GM19035 (cell line): ENCODE results near the gene PCDH12.

Source experiments
- ATAC-seq: cut with Tn5 transposase; IDR thresholded peaks from one replicate; pipeline ENCODE4 v1.9.1; 2021; ENCODE audit not compliant: unreplicated experiment

PCDH12 gene

DNA sequence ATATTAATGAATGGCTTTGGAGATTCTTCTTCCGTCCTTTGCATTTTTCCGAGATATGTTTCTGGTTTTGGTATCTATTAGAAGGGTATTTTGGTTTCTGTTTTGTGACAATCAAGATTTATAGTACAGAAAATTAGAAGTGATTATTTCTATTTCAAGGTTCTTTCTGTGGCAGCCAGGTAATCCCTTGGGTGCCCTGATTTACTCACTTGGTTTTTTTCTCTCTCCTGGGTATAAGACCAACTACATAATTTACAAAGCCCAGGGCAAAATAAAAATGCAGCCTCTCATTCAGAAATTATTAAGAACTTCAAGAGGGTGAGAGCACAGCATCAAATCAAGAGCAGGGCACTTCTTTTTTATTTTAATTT, 8.9 kb upstream of the PCDH12 start:
- ATAC-seq: no peak

DNA sequence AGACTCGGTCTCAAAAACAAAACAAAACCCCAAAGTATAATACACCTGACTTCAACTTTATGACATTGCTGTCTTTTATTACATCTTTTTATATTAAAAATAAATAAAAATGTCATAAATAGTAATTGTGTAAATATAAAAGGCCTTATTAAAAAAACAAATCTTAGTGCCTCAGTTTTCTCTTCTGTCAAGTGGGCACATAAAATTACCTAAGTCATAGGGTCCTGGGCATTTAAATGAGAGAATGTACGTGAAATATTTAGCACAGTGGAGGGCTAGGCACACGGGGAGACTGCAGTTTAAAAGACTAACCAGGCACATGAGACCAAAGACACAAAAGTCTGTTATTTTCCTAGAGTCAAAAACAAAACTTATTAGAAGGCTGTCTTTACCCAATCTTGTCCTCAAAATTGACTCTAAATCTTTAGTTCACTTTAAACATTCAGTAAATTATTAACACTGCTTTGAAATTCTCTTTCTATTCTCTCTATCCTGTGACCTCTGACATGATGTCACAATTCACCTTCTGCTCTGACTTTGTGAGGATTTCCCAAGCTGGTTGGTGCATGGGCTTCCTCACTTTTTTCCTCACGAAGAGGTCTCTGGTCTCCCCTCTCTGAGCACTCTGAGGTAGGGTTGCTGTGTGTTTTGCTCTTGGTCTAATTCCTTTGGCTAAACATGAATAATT, 8.4 kb upstream of the PCDH12 start:
- ATAC-seq: no peak

DNA sequence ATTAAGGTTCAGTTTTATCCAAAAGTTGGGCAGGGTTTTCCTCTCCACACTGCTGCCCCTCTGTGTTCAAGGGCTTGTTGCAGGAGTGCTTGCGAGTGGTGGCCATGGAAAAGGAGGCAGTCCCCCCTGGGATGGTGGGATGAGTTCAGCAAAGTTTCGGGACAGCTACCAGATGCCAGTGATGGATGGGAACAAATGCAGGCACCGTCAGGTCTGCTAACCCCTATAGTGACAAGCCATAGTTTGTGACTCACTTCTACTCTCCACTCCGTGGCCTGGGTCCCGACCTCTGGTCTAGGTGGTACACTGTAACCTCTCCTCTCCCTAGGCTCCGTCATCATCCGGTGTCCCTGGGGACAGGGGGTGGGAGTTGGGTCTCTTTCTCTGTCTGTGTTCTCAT, 7.1 kb upstream of the PCDH12 start:
- ATAC-seq: no peak

DNA sequence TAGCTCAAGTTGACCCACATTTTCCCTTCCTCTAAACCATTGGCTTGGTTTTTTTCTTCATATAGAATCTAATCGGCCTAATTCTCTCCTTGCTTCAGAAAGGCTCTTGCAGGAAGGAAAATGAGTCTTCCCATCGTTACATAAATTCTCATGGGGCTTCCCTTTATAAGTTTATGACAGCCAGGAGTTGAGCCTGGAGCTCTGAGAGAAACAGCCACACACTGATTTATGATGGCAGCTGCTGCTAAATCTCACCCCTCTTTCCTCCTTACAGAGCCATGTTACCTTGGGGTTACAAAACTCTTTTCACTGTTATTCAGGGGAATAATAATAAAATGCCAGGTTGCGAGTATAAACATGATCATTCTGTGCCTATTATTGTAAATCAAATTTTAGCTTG, 5.7 kb upstream of the PCDH12 start:
- ATAC-seq: no peak

DNA sequence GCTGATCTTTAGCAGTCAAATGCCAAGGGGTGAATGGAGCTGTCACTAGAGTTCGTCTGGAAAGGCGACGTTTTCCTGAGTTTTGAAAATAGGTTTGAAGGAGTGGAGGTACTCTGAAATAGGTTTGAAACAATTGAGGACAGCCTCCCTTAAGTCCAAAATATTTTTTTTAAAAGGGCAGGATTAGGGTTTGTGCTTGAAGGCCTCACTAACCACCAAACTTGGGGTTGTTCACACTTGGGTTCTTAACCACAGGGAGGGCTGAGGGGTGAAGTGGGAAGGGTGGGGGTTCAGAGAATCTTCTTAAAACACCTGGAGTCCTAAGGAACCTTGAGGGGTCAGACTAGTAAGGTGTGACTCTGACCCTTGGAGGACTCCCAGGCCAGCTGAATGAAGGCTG, 3.5 kb upstream of the PCDH12 start:
- no peak for ATAC-seq

DNA sequence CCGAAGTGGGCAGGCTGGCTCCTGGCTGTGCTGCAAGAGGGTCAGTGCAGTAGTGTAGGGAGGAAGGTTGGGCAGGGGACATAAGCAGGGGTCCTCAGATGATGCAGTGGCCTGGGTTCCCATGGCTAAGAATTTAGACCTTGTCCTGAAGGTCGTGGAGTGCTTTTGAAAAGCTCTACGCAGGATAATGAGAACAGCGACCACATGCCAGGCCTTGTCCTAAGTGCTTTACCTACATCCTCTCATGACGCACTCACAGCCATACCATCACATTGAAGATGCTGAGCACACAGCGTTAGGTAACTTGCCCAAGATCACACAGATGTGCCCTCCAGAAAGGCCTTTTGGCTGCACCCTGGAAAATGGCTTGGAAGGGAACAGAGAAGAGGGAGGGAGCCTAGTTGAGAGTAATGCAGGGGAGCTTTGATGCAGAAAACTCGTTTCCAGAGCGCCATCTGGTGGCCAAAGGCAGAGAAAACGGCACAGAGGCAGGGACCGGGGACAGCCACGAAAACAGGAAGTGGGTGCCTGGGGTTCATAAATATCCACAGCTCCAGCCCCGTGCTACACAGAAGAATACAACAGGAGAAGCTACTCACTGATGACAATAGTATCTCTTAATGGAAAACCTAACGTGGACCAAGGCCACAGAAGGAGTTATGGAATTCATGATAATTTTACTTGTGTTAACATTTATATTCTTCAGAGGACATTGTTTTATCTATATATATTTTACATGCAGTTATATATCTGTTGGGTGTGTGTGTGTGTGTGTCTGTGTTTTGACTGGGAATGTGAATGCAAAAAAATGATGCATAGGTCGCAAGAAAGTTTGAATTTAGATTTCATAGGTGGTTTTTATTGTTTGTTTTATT, 2.7 kb upstream of the PCDH12 start:
- peak; percentile 98 for ATAC-seq

- ATAC-seq: no peak
Measured at GRCh38 chr5:141960018-141960417, 2.0 kb upstream of the PCDH12 start.

DNA sequence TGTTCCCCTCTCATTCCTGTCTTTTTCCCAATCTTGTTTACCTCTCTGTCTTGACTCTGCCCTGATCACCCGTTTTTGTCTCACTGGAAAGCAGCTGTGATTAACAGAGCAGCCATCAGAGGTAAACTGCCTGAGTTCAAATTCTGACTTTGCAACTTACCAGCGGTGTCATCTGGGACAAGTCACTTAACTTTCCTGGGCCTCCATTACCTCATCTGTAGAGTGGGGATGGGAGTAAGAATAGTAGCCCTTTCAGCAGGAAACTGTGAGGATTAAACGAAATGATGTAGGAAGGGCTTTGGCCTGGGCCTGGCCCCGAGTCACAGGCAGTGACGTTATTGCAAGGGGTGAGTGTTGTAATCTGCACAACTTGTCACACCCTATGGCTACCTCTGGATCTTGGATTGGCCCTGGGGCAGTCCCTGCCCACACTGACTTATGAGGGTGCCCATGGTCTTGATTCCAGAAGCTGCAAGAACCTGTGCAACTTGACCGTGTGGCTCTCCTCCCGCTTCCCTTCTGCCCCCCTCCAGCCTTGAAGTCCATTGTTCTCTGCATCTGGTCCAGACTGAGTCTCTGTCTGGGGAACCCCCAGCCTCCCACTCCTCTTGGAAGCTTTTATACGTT, 657 bp upstream of the PCDH12 start:
- no peak for ATAC-seq

DNA sequence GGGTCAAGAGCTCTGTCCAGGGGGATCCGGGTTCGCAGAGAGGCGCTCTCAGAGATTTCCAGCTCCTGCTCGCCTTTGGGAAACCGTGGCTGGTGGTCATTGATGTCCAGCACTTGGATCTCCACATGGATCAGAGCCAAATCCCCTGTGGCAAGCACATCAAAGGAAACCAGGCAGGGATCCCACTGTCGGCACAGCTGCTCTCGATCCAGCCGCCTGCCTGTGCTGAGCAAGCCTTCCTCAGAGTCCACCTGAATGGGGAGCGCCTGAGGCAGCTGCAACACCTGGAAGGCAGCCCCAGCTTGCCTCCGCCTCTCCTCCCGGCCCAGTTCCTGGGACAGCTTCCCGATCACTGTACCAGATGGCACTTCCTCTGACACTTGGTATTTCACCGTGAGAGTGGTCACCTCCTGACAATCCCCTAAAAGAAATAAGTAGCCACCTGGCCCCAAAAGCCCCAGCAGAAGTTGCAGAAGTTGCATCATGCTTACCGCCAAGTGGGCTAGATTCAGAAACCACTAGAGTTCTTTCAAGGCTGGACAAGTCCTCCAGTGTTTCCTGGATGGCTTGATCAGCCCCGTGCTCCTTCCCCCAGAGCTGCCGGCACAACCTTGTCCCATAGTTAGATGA, 520 bp downstream of the PCDH12 start:
- no peak for ATAC-seq

DNA sequence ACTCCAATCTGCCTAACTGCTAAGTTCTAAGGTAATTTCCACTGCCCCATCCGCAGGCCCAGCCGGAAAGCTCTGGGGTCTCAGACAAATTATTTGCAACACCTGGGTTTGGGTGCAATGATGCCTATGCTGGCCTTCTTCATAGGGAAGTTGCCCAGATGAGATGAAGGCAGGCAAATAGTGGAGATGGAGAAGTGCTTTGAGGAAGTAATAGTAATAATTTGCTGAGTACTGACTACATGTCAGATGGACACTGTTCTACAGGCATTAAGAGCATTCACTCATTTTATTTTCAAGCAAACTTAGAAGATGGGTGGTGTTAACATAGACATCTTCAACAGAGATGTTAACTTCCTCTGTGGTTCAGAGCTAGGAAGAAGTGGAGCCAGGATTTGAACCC, 3.8 kb downstream of the PCDH12 start:
- no peak for ATAC-seq

GRCh38 chr5:141952020-141952419, 6.0 kb downstream of the PCDH12 start:
- ATAC-seq: no peak

DNA sequence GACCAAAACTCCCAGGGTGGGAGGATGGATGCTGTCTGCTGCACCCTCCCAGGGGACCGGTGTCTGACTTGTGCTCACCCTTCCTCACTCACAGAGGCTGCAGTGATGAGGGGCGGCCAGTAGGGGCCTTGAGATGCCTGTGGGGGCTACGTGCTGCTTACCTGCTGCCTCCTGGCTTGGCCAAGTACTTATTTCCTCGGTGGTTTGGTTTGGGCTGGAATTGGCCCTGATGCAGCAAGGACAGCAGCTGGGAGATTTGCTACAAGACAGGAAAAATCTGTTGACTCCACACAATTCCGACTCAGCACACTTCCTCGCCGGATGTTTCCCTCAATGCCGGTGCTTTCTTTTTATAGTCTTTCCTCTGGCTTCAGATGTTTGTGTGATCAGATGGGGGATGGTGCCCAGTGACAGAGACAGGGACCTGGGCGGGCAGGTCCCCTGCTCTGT, 6.6 kb downstream of the PCDH12 start:
- peak; percentile 65 for ATAC-seq

GRCh38 chr5:141950207-141951005, 7.6 kb downstream of the PCDH12 start:
- no peak for ATAC-seq

GRCh38 chr5:141949511-141949910, 8.5 kb downstream of the PCDH12 start:
- ATAC-seq: no peak

- no peak for ATAC-seq
Measured at GRCh38 chr5:141948812-141949211, 9.2 kb downstream of the PCDH12 start.

- no peak for ATAC-seq
Measured at GRCh38 chr5:141947316-141947715, 10.7 kb downstream of the PCDH12 start.

GRCh38 chr5:141945511-141946051, 12.4 kb downstream of the PCDH12 start:
- ATAC-seq: no peak

GRCh38 chr5:141944076-141944475, 13.9 kb downstream of the PCDH12 start:
- ATAC-seq: no peak

- no peak for ATAC-seq
Measured at GRCh38 chr5:141942185-141942857, 15.7 kb downstream of the PCDH12 start.

DNA sequence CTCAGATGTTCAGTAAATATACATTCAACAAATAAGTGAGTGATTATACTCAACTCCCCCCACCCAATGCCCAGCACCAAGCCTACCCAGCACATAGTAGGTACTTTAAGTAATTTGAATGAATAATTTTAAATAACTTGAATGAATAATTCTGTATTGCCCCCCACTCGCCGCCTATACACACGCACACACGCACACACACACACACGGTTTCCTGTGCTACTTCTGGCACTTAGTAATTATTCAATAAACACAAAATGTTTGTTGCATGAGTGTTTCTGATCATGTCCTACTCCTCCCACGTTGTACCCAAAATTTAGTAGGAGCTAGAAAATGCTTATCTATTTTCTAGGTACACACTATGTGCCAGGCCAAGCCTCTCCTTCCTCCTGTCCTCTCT, 16.2 kb downstream of the PCDH12 start:
- ATAC-seq: no peak
